ENCODE measurements around the gene RGS12. TPM values are rescaled to one million over a fixed set of nuclear protein-coding genes. Genes with fewer than 3 reads are reported as not detected.

Gene RGS12
- total RNA-seq, 1 donor from 2014 or later: 116 TPM

DNA sequence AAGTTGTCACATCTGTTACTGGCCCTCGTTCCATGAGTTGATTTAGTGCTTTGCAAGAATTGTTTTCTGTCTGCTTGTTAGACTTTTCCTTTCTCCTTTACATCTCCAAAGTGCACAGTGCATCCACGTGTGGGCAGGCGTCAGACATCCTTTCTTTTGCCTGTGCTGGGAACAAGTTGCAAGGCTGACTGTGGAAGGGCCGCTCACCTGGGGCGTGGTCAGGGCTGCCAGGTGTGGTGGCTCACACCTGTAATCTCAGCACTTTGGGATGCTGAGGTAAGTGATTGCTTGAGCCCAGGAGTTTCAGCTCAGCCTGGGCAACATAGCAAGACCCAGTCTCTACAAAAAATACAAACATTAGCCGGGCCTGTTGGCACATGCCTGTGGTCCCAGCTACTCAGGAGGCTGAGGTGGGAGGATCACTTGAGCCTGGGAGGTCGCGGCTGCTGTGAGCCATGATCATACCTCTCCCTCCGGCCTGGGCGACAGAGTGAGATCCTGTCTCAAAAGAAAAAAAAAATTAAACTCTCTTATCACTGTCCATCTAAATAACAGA, 46.2 kb downstream of the RGS12 start:
- Mint-ChIP-seq H3K4me3 (ENCODE audit: unreplicated experiment) (peak overlapping the region; percentile 47), H3K4me1 (ENCODE audit: unreplicated experiment) (peaks cover 43% of the 10 kb centered on the region), H3K36me3 (ENCODE audit: low read depth, unreplicated experiment) (peaks cover 23% of the 10 kb centered on the region), H3K9me3 (ENCODE audit: unreplicated experiment) (no peaks in the 10 kb centered on the region), H3K27me3 (ENCODE audit: unreplicated experiment) (peaks cover 3% of the 10 kb centered on the region), H3K27ac (ENCODE audit: unreplicated experiment) (peak overlapping the region; percentile 61)
- DNase-seq (ENCODE audit: low spot score): no peak
- TF ChIP-seq, protein P1, sequence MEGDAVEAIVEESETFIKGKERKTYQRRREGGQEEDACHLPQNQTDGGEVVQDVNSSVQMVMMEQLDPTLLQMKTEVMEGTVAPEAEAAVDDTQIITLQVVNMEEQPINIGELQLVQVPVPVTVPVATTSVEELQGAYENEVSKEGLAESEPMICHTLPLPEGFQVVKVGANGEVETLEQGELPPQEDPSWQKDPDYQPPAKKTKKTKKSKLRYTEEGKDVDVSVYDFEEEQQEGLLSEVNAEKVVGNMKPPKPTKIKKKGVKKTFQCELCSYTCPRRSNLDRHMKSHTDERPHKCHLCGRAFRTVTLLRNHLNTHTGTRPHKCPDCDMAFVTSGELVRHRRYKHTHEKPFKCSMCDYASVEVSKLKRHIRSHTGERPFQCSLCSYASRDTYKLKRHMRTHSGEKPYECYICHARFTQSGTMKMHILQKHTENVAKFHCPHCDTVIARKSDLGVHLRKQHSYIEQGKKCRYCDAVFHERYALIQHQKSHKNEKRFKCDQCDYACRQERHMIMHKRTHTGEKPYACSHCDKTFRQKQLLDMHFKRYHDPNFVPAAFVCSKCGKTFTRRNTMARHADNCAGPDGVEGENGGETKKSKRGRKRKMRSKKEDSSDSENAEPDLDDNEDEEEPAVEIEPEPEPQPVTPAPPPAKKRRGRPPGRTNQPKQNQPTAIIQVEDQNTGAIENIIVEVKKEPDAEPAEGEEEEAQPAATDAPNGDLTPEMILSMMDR (IDR thresholded peaks at IDR 0.05; ENCODE audit: unreplicated experiment): no peak

DNA sequence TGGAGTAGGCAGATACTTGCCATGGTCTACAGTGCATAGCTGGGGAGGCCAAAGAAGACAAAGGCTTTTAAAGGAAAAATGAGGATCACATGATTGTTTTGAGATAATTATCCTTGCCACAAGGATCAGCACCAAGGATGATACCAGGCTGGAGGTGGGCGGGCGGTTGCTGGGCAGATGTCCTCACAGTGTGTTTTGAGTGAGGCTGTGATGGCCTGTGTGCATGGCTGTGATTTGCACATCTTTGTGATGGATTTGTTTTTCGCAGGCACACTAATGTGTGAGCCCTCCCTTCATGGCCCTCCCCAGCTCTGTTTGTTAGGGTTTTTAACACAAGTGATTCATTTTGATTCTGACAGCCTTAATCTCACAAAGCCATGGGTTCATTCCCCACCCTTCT, 46.8 kb downstream of the RGS12 start:
- Mint-ChIP-seq H3K27ac (ENCODE audit: unreplicated experiment) (peak overlapping the region; percentile 39), H3K9me3 (ENCODE audit: unreplicated experiment) (no peaks in the 10 kb centered on the region), H3K36me3 (ENCODE audit: low read depth, unreplicated experiment) (peaks cover 28% of the 10 kb centered on the region), H3K27me3 (ENCODE audit: unreplicated experiment) (peaks cover 3% of the 10 kb centered on the region), H3K4me1 (ENCODE audit: unreplicated experiment) (peaks cover 43% of the 10 kb centered on the region), H3K4me3 (ENCODE audit: unreplicated experiment) (no peak overlapping the region)
- no peak for DNase-seq (ENCODE audit: low spot score)
- TF ChIP-seq, protein P1 (IDR thresholded peaks at IDR 0.05; ENCODE audit: unreplicated experiment): no peak

DNA sequence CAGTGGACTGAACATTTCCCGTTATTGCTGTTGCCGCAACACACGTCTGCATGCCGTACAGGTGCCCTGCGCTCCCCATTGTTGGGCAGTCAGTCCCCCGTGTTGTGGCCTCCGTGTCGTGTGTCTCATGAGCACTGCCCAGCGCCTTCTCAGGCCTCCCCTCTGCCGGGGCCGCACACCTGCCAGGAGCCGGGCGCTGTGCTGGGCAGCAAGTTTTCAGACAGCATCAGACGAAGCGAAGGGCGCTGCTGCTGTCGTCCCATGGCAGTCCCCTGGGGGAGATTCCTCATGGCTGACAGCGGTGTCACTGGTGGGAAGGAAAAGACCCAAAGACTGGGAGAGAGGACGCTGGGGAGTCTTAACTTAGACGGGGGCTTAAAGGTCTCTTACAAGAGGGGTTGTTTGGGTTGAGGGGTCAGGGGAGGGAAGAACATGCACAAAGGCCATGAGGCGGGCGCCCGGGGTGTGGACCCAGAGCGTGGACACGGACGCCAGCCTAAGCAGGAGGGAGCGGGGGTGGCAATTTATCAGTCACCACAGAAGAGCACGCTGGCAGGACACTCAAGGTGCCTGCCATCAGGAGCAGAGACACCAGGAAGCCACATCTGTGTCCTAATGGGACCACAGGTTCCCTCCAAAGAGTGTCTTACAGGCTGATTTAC, 47.3 kb downstream of the RGS12 start:
- H3K4me3 Mint-ChIP-seq (ENCODE audit: unreplicated experiment): no peak overlapping the region
- peaks cover 37% of the 10 kb centered on the region for H3K4me1 Mint-ChIP-seq (ENCODE audit: unreplicated experiment)
- TF ChIP-seq, protein P1 (IDR thresholded peaks at IDR 0.05; ENCODE audit: unreplicated experiment): no peak
- H3K27ac Mint-ChIP-seq (ENCODE audit: unreplicated experiment): no peak overlapping the region
- H3K36me3 Mint-ChIP-seq (ENCODE audit: low read depth, unreplicated experiment): peaks cover 32% of the 10 kb centered on the region
- no peak for DNase-seq (ENCODE audit: low spot score)
- no peaks in the 10 kb centered on the region for H3K9me3 Mint-ChIP-seq (ENCODE audit: unreplicated experiment)
- peaks cover 3% of the 10 kb centered on the region for H3K27me3 Mint-ChIP-seq (ENCODE audit: unreplicated experiment)

DNA sequence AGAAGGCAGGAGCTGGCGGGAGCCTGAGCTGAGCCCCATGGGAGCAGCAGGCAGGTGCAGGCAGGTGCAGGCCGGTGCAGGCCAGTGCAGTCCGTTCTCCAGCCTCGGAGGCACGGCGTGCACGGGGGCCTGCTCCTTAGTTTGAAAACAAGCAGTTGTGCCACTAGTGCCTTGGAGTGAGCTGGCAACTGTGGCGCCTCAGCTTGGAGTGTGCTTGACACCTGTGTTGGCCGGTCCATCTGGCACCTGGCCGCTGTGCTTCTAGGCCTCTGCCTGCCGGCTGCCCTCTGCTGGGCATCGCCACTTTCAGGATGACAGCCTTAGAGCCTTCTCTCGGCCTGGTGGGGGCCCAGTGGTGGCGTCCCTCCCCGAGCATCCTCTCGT, 47.9 kb downstream of the RGS12 start:
- Mint-ChIP-seq H3K36me3 (ENCODE audit: low read depth, unreplicated experiment) (peaks cover 35% of the 10 kb centered on the region), H3K9me3 (ENCODE audit: unreplicated experiment) (no peaks in the 10 kb centered on the region), H3K27ac (ENCODE audit: unreplicated experiment) (no peak overlapping the region), H3K4me3 (ENCODE audit: unreplicated experiment) (no peak overlapping the region), H3K4me1 (ENCODE audit: unreplicated experiment) (peaks cover 33% of the 10 kb centered on the region), H3K27me3 (ENCODE audit: unreplicated experiment) (peaks cover 3% of the 10 kb centered on the region)
- no peak for DNase-seq (ENCODE audit: low spot score)
- TF ChIP-seq, protein P1 (IDR thresholded peaks at IDR 0.05; ENCODE audit: unreplicated experiment): no peak

DNA sequence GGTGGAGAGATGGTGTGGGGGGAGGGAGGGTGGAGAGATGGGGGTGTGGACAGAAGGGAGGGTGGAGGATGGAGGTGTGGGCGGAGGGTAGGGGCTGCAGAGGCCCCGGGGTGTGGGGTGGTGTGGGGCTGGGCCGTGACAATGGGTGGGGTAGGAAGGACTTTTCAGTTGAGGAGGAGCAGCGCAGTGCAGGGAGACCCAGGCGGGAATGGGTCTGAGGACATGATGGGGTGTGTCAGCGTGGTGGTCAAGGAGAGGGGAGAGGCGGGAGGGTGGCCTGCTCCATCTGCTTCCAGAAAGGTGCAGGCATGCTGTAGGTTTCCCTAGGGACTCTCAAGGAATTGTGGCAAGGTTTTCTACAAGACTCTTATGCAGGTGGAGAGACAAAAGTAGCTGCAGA, 48.9 kb downstream of the RGS12 start:
- Mint-ChIP-seq H3K36me3 (ENCODE audit: low read depth, unreplicated experiment) (peaks cover 30% of the 10 kb centered on the region), H3K9me3 (ENCODE audit: unreplicated experiment) (no peaks in the 10 kb centered on the region), H3K4me1 (ENCODE audit: unreplicated experiment) (peaks cover 30% of the 10 kb centered on the region), H3K4me3 (ENCODE audit: unreplicated experiment) (no peak overlapping the region), H3K27me3 (ENCODE audit: unreplicated experiment) (peaks cover 3% of the 10 kb centered on the region), H3K27ac (ENCODE audit: unreplicated experiment) (no peak overlapping the region)
- no peak for DNase-seq (ENCODE audit: low spot score)
- TF ChIP-seq, protein P1 (IDR thresholded peaks at IDR 0.05; ENCODE audit: unreplicated experiment): no peak
